Stimulated activated CD8-positive, alpha-beta memory T cell treated with anti-CD3 and anti-CD28 coated beads, Interleukin-7, amount 100 ng/mL, for 4 hours (primary cell): ENCODE results near the gene CHD6.

ENCODE experiments used
- DNase-seq, 2 donors: peaks; one replicate each; pipeline ENCODE4 v3.0.0-alpha.2; 2020; ENCODE audit warnings: low read depth in 2 of 2

The CHD6 gene

GRCh38 chr20:41432746-41433145 is 185.4 kb downstream of the CHD6 start:
- DNase-seq: no peak

GRCh38 chr20:41428285-41428684 is 189.9 kb downstream of the CHD6 start:
- no peak for DNase-seq

- DNase-seq: no peak
These were observed 190.3 kb downstream of the CHD6 start for GRCh38 chr20:41427833-41428232.

GRCh38 chr20:41426976-41427375 is 191.2 kb downstream of the CHD6 start:
- DNase-seq: no peak

- no peak for DNase-seq
These were observed 191.9 kb downstream of the CHD6 start for GRCh38 chr20:41426086-41426830.

GRCh38 chr20:41425180-41425884 is 192.8 kb downstream of the CHD6 start:
- DNase-seq: no peak

GRCh38 chr20:41424546-41424945 is 193.6 kb downstream of the CHD6 start:
- DNase-seq: no peak

GRCh38 chr20:41424011-41424410 is 194.2 kb downstream of the CHD6 start:
- no peak for DNase-seq

- DNase-seq: no peak
These were observed 195.2 kb downstream of the CHD6 start for GRCh38 chr20:41422953-41423352.

- DNase-seq: no peak
These were observed 199.4 kb downstream of the CHD6 start for GRCh38 chr20:41418739-41419293.

- no peak for DNase-seq
These were observed 200.1 kb downstream of the CHD6 start for GRCh38 chr20:41418031-41418430.

GRCh38 chr20:41415191-41415590 is 203.0 kb downstream of the CHD6 start:
- DNase-seq: no peak

- DNase-seq: no peak
These were observed 205.0 kb downstream of the CHD6 start for GRCh38 chr20:41413169-41413568.

GRCh38 chr20:41412324-41413120 is 205.7 kb downstream of the CHD6 start:
- DNase-seq: no peak

GRCh38 chr20:41411391-41411847 is 206.8 kb downstream of the CHD6 start:
- DNase-seq: no peak

- no peak for DNase-seq
These were observed 209.2 kb downstream of the CHD6 start for GRCh38 chr20:41408986-41409385.

GRCh38 chr20:41408156-41408794 is 209.9 kb downstream of the CHD6 start:
- no peak for DNase-seq

GRCh38 chr20:41407607-41408006 is 210.6 kb downstream of the CHD6 start:
- DNase-seq: no peak

- no peak for DNase-seq
These were observed 211.2 kb downstream of the CHD6 start for GRCh38 chr20:41406896-41407444.

GRCh38 chr20:41406353-41406752 is 211.8 kb downstream of the CHD6 start:
- no peak for DNase-seq

GRCh38 chr20:41405436-41405835 is 212.7 kb downstream of the CHD6 start:
- DNase-seq: no peak
